GM12864 (cell line): ENCODE results near the gene ALOX15.
A peak's percentile ranks its signal among the peaks of the same experiment; 100 is the strongest.
"Not testable (repeated sequence)": the region's sequence is repeated elsewhere in the genome, so short reads cannot be mapped to it uniquely, and the experiment has no call there.

Source experiments
- DNase-seq: peaks from one replicate; pipeline ENCODE4 v3.0.0-alpha.2; 2011; ENCODE audit warnings: low read depth
- H3K4me3 ChIP-seq: 2 replicates; pipeline ENCODE4 v1.5.1; 2011; ENCODE audit warnings: mild to moderate bottlenecking, low read depth, low read length, control low read depth
- CTCF ChIP-seq: IDR thresholded peaks from 2 replicates; pipeline ENCODE4 v1.5.1; 2011; ENCODE audit warnings: low read depth, mild to moderate bottlenecking, moderate library complexity, low read length, control low read depth, inconsistent platforms; ENCODE audit errors: missing control alignments

Gene ALOX15

GRCh38 chr17:4652997-4653396 lies 11.5 kb upstream of the ALOX15 start:
- no peak overlapping the region for H3K4me3 ChIP-seq
- TF ChIP-seq CTCF: no peak
- no peak for DNase-seq

- no peak for DNase-seq
- no peak for TF ChIP-seq CTCF
- H3K4me3 ChIP-seq: no peak overlapping the region
Observed at GRCh38 chr17:4648741-4649140, 7.3 kb upstream of the ALOX15 start.

- H3K4me3 ChIP-seq: no peak overlapping the region
- DNase-seq: no peak
- TF ChIP-seq CTCF: no peak
Observed at GRCh38 chr17:4645642-4646041, 4.2 kb upstream of the ALOX15 start.

GRCh38 chr17:4643676-4644075 lies 2.2 kb upstream of the ALOX15 start:
- DNase-seq: no peak
- no peak for TF ChIP-seq CTCF
- H3K4me3 ChIP-seq: no peak overlapping the region

GRCh38 chr17:4642286-4642685 lies 808 bp upstream of the ALOX15 start:
- TF ChIP-seq CTCF: no peak
- no peak for DNase-seq
- no peak overlapping the region for H3K4me3 ChIP-seq

GRCh38 chr17:4640569-4641188 lies 799 bp downstream of the ALOX15 start:
- not testable (repeated sequence) for H3K4me3 ChIP-seq, DNase-seq

GRCh38 chr17:4639301-4640059 lies 2.0 kb downstream of the ALOX15 start:
- DNase-seq: not testable (repeated sequence)
- peak overlapping the region; percentile 27 for H3K4me3 ChIP-seq

GRCh38 chr17:4638766-4639165 lies 2.7 kb downstream of the ALOX15 start:
- H3K4me3 ChIP-seq: not testable (repeated sequence)

More at GRCh38 chr17:4638766-4639165, 2.7 kb downstream of the ALOX15 start:
- DNase-seq: not testable (repeated sequence)
